OCI-LY7 (cell line): ENCODE results near the gene MARCHF7. TPM values are rescaled to one million over a fixed set of nuclear protein-coding genes. Genes with fewer than 3 reads are reported as not detected.

ENCODE experiments used
- BruUV-seq: library from RNA; stranded (reverse); fragments of 400-500 nt; replicated peaks from 2 replicates; lab custom pipeline; 2021; lab: Mats Ljungman, UMichigan
- CTCF ChIA-PET: fragments of 300-600 bp; sonication (Branson Sonifier 250); formaldehyde crosslinking; loops from one replicate; lab custom pipeline; 2022; ENCODE audit warnings: antibody characterized with exemption; ENCODE audit not compliant: unreplicated experiment; lab: Charles Lee
- POLR2A ChIA-PET: fragments of 300-600 bp; sonication (Branson Sonifier 250); formaldehyde crosslinking; loops from one replicate; lab custom pipeline; 2022; ENCODE audit warnings: antibody characterized with exemption; lab: Charles Lee
- DNase-seq: peaks from one replicate; pipeline ENCODE4 v3.0.0-alpha.2; 2015; ENCODE audit warnings: low spot score
- H2AFZ ChIP-seq: fragments of 200-600 bp; sonication (generic), shearing (Covaris generic); 2 replicates; pipeline ENCODE4 v1.6.1; 2014; ENCODE audit warnings: mild to moderate bottlenecking, antibody characterized with exemption, low read length, moderate library complexity
- H3K27ac ChIP-seq: fragments of 200-600 bp; sonication (generic); 2 replicates; pipeline ENCODE4 v1.5.1; 2014; ENCODE audit warnings: mixed run types, low read depth, mild to moderate bottlenecking, moderate library complexity, low read length, inconsistent platforms; ENCODE audit not compliant: poor library complexity, severe bottlenecking
- H3K36me3 ChIP-seq: fragments of 200-600 bp; sonication (generic); 2 replicates; pipeline ENCODE4 v1.6.1; 2014; ENCODE audit warnings: mild to moderate bottlenecking, antibody characterized with exemption, low read length, moderate library complexity, mixed read lengths; ENCODE audit not compliant: insufficient read depth
- H3K4me1 ChIP-seq: fragments of 200-600 bp; sonication (generic); 2 replicates; pipeline ENCODE4 v1.5.1; 2014; ENCODE audit warnings: mild to moderate bottlenecking, low read length; ENCODE audit not compliant: insufficient read depth, poor library complexity, severe bottlenecking
- H3K4me2 ChIP-seq: fragments of 200-600 bp; sonication (generic); 2 replicates; pipeline ENCODE4 v1.6.1; 2014; ENCODE audit warnings: mild to moderate bottlenecking, low read length
- H3K4me3 ChIP-seq: fragments of 200-600 bp; sonication (generic); 2 replicates; pipeline ENCODE4 v1.5.1; 2014; ENCODE audit warnings: mild to moderate bottlenecking, low read depth, low read length; ENCODE audit not compliant: poor library complexity, severe bottlenecking
- H3K79me2 ChIP-seq: fragments of 200-600 bp; sonication (generic); 2 replicates; pipeline ENCODE4 v1.6.1; 2016; ENCODE audit warnings: low read depth, mild to moderate bottlenecking, low read length, moderate library complexity, mixed read lengths; ENCODE audit not compliant: insufficient read depth
- H3K9me2 ChIP-seq: fragments of 200-600 bp; sonication (generic); 2 replicates; pipeline ENCODE4 v1.6.1; 2016; ENCODE audit warnings: mild to moderate bottlenecking, low read length, mixed read lengths; ENCODE audit not compliant: insufficient read depth
- H3K9me3 ChIP-seq: fragments of 200-600 bp; sonication (generic); 2 replicates; pipeline ENCODE4 v1.6.1; 2014; ENCODE audit warnings: mild to moderate bottlenecking, mixed run types, low read length, mixed read lengths
- H4K20me1 ChIP-seq: fragments of 200-600 bp; sonication (generic); 2 replicates; pipeline ENCODE4 v1.6.1; 2014; ENCODE audit warnings: mild to moderate bottlenecking, antibody characterized with exemption, low read length, moderate library complexity, mixed read lengths; ENCODE audit not compliant: insufficient read depth
- CTCF ChIP-seq: fragments of 200-600 bp; sonication (generic); conservative IDR thresholded peaks from 2 replicates; pipeline ENCODE4 v1.5.1; 2014; ENCODE audit warnings: mild to moderate bottlenecking, antibody characterized with exemption, low read length, moderate library complexity, mixed read lengths
- EZH2phosphoT487 ChIP-seq: fragments of 200-600 bp; sonication (generic); IDR thresholded peaks from 2 replicates; pipeline ENCODE4 v1.6.1; 2018; ENCODE audit warnings: low read depth, borderline replicate concordance, mild to moderate bottlenecking, mixed run types, antibody characterized with exemption, low read length, moderate library complexity, mixed read lengths
- intact Hi-C: fragments of 100-400 bp; cut with micrococcal nuclease; formaldehyde crosslinking; loops from one replicate; pipeline ENCODE4 v1.10.0; 2022; ENCODE audit not compliant: unreplicated experiment
- total RNA-seq, 2 experiments: library from RNA; depleted of rRNA in 1 of 2; stranded (reverse); fragments of >200 nt in 1 of 2; shearing (Covaris generic) in 1 of 2; gene quantifications; 2 replicates each; pipeline ENCODE4 v1.2.3, GENCODE V29; 2014 to 2022

MARCHF7 gene
- total RNA-seq, 2 experiments from 2014 or later, result 48.8 to 69.6 TPM

- H3K4me3 ChIP-seq, result no peak overlapping the region
- intact Hi-C loops, result no loop called here
- TF ChIP-seq EZH2phosphoT487, result no peak
- peaks cover 4% of the 10 kb centered on the region for H4K20me1 ChIP-seq
- H3K9me2 ChIP-seq, result no peaks in the 10 kb centered on the region
- BruUV-seq, result no TSS peak
- peaks cover 10% of the 10 kb centered on the region; the same call in 1 of the 2 replicates for H3K36me3 ChIP-seq
- no peak for DNase-seq
- H3K27ac ChIP-seq, result no peak overlapping the region
- H3K9me3 ChIP-seq, result no peaks in the 10 kb centered on the region
- no peak overlapping the region for H2AFZ ChIP-seq
- H3K4me2 ChIP-seq, result no peak overlapping the region
- ChIA-PET CTCF (no interaction called here), POLR2A (interaction anchor here (0.6 kb wide), 1 partner anchor 22 kb away, joined by 6 read pairs; no protein-coding TSS in a partner anchor)
- peaks cover 20% of the 10 kb centered on the region for H3K79me2 ChIP-seq
- H3K4me1 ChIP-seq, result peaks cover 9% of the 10 kb centered on the region
Observed at GRCh38 chr2:159708066-159708760, 4.1 kb upstream of the MARCHF7 start.

GRCh38 chr2:159710601-159711180, 1.6 kb upstream of the MARCHF7 start:
- Histone ChIP-seq H2AFZ (peak overlapping the region; percentile 93), H3K79me2 (peaks cover 45% of the 10 kb centered on the region), H3K36me3 (peaks cover 20% of the 10 kb centered on the region), H3K9me3 (peaks cover 2% of the 10 kb centered on the region; the same call in 1 of the 2 replicates), H3K27ac (peak overlapping the region; percentile 86), H3K4me1 (peaks cover 28% of the 10 kb centered on the region), H3K4me3 (peak overlapping the region; percentile 91), H4K20me1 (peaks cover 27% of the 10 kb centered on the region), H3K4me2 (peak overlapping the region; percentile 75), H3K9me2 (no peaks in the 10 kb centered on the region)
- POLR2A ChIA-PET, result interaction anchor here (1.0 to 2.1 kb wide), 4 partner anchors 16 to 193 kb away, joined by 3 to 10 read pairs (median 4); no protein-coding TSS in a partner anchor
- no peak for DNase-seq
- intact Hi-C loops, result loop anchor here (10.0 kb wide), 1 partner anchor 1836 kb away; the partner anchor contains the start of gene ACVR1
- no peak for TF ChIP-seq CTCF
- TF ChIP-seq EZH2phosphoT487, result no peak
- no TSS peak for BruUV-seq
- CTCF ChIA-PET, result no interaction called here

- no peak for DNase-seq
- Histone ChIP-seq H3K4me1 (peaks cover 36% of the 10 kb centered on the region), H3K9me2 (no peaks in the 10 kb centered on the region), H3K4me2 (peak overlapping the region; percentile 75), H3K27ac (peak overlapping the region; percentile 86), H2AFZ (peak overlapping the region; percentile 93), H3K9me3 (peaks cover 5% of the 10 kb centered on the region; the same call in 1 of the 2 replicates), H4K20me1 (peaks cover 37% of the 10 kb centered on the region), H3K4me3 (peak overlapping the region; percentile 91), H3K36me3 (peaks cover 29% of the 10 kb centered on the region), H3K79me2 (peaks cover 55% of the 10 kb centered on the region)
- CTCF ChIA-PET, result no interaction called here
- TSS peak; percentile 72 for BruUV-seq
- no peak for TF ChIP-seq EZH2phosphoT487
- POLR2A ChIA-PET, result interaction anchor here (0.7 to 2.1 kb wide), 12 partner anchors 13 to 1637 kb away, joined by 3 to 10 read pairs (median 4); no protein-coding TSS in a partner anchor
- intact Hi-C loops, result loop anchor here (2.0 to 10.0 kb wide), 3 partner anchors 195 to 1837 kb away; partner anchors contain the start of genes ACVR1 and WDSUB1
Observed at GRCh38 chr2:159711562-159712142, 654 bp upstream of the MARCHF7 start.
